Parathyroid adenoma (tissue), 2 donors: ENCODE measurements around the gene CCDC18.

Experiments used
- H2AFZ ChIP-seq: fragments of 300-600 bp; sonication (generic); one replicate; pipeline ENCODE4 v1.7.0; 2017; ENCODE audit warnings: antibody characterized with exemption, mild to moderate bottlenecking
- H3K27ac ChIP-seq: fragments of 300-600 bp; sonication (generic); one replicate; pipeline ENCODE4 v1.7.0; 2017
- H3K27me3 ChIP-seq: fragments of 300-600 bp; sonication (generic); one replicate; pipeline ENCODE4 v1.7.0; 2017; ENCODE audit warnings: low read length; ENCODE audit not compliant: control insufficient read depth, insufficient read depth
- H3K36me3 ChIP-seq: fragments of 300-600 bp; sonication (generic); one replicate; pipeline ENCODE4 v1.7.0; 2017; ENCODE audit warnings: low read length; ENCODE audit not compliant: control insufficient read depth, insufficient read depth
- H3K4me1 ChIP-seq: fragments of 300-600 bp; sonication (generic); one replicate; pipeline ENCODE4 v1.7.0; 2017; ENCODE audit warnings: control low read depth
- H3K4me2 ChIP-seq: fragments of 300-600 bp; sonication (generic); one replicate; pipeline ENCODE4 v1.7.0; 2017; ENCODE audit warnings: low read length
- H3K4me3 ChIP-seq: fragments of 300-600 bp; sonication (generic); one replicate; pipeline ENCODE4 v1.7.0; 2017; ENCODE audit warnings: low read depth, low read length
- H3K79me2 ChIP-seq: fragments of 300-600 bp; sonication (generic); one replicate; pipeline ENCODE4 v1.7.0; 2017; ENCODE audit warnings: control low read depth
- H3K9ac ChIP-seq: fragments of 300-600 bp; sonication (generic); one replicate; pipeline ENCODE4 v1.7.0; 2017; ENCODE audit warnings: mild to moderate bottlenecking
- H3K9me3 ChIP-seq: fragments of 300-600 bp; sonication (generic); one replicate; pipeline ENCODE4 v1.7.0; 2017; ENCODE audit warnings: low read length; ENCODE audit not compliant: control insufficient read depth
- CTCF ChIP-seq: fragments of 300-600 bp; sonication (generic); IDR thresholded peaks from one replicate; pipeline ENCODE4 v1.7.0; 2017; ENCODE audit warnings: antibody characterized with exemption, mild to moderate bottlenecking
- donor health status: primary hyperparathyroidism.

The CCDC18 gene

GRCh38 chr1:93140106-93140505, 40.4 kb upstream of the CCDC18 start:
- Histone ChIP-seq H3K36me3 (no peaks in the 10 kb centered on the region), H2AFZ (no peak overlapping the region)
- TF ChIP-seq CTCF = no peak

GRCh38 chr1:93142161-93142560, 38.4 kb upstream of the CCDC18 start:
- Histone ChIP-seq H3K36me3 (no peaks in the 10 kb centered on the region), H3K27me3 (no peaks in the 10 kb centered on the region), H3K9me3 (no peaks in the 10 kb centered on the region), H3K27ac (no peak overlapping the region), H3K4me1 (no peaks in the 10 kb centered on the region), H3K4me3 (no peak overlapping the region), H2AFZ (no peak overlapping the region), H3K4me2 (no peak overlapping the region), H3K79me2 (no peaks in the 10 kb centered on the region), H3K9ac (no peak overlapping the region)
- TF ChIP-seq CTCF = no peak

More at GRCh38 chr1:93140106-93140505, 40.4 kb upstream of the CCDC18 start:
- H3K4me2 ChIP-seq = no peak overlapping the region
- no peaks in the 10 kb centered on the region for H3K4me1 ChIP-seq
- H3K79me2 ChIP-seq = no peaks in the 10 kb centered on the region
- H3K27me3 ChIP-seq = no peaks in the 10 kb centered on the region
- H3K4me3 ChIP-seq = no peak overlapping the region
- H3K9me3 ChIP-seq = no peaks in the 10 kb centered on the region
- no peak overlapping the region for H3K9ac ChIP-seq
- no peak overlapping the region for H3K27ac ChIP-seq

GRCh38 chr1:93143136-93143535, 37.4 kb upstream of the CCDC18 start:
- H3K27ac ChIP-seq = no peak overlapping the region

GRCh38 chr1:93143769-93144168, 36.8 kb upstream of the CCDC18 start:
- no peak for TF ChIP-seq CTCF
- H3K27ac ChIP-seq = no peak overlapping the region
- no peaks in the 10 kb centered on the region for H3K9me3 ChIP-seq
- no peak overlapping the region for H3K4me3 ChIP-seq
- no peaks in the 10 kb centered on the region for H3K27me3 ChIP-seq
- H2AFZ ChIP-seq = no peak overlapping the region
- H3K36me3 ChIP-seq = no peaks in the 10 kb centered on the region
- H3K9ac ChIP-seq = no peak overlapping the region
- H3K4me2 ChIP-seq = no peak overlapping the region
- no peaks in the 10 kb centered on the region for H3K79me2 ChIP-seq
- H3K4me1 ChIP-seq = no peaks in the 10 kb centered on the region

More at GRCh38 chr1:93143136-93143535, 37.4 kb upstream of the CCDC18 start:
- H3K36me3 ChIP-seq = no peaks in the 10 kb centered on the region
- H3K9me3 ChIP-seq = no peaks in the 10 kb centered on the region
- no peak overlapping the region for H2AFZ ChIP-seq
- no peaks in the 10 kb centered on the region for H3K27me3 ChIP-seq
- TF ChIP-seq CTCF = no peak
- no peak overlapping the region for H3K4me2 ChIP-seq
- H3K9ac ChIP-seq = no peak overlapping the region
- no peak overlapping the region for H3K4me3 ChIP-seq
- H3K4me1 ChIP-seq = no peaks in the 10 kb centered on the region
- no peaks in the 10 kb centered on the region for H3K79me2 ChIP-seq

GRCh38 chr1:93148001-93148400, 32.5 kb upstream of the CCDC18 start:
- Histone ChIP-seq H3K9me3 (no peaks in the 10 kb centered on the region), H3K79me2 (no peaks in the 10 kb centered on the region), H3K27ac (no peak overlapping the region), H3K27me3 (no peaks in the 10 kb centered on the region), H2AFZ (no peak overlapping the region), H3K9ac (no peak overlapping the region), H3K36me3 (no peaks in the 10 kb centered on the region), H3K4me1 (no peaks in the 10 kb centered on the region), H3K4me3 (no peak overlapping the region), H3K4me2 (no peak overlapping the region)
- no peak for TF ChIP-seq CTCF
